SK-N-SH treated with all-trans-retinoic acid at 6 μM for 48 hours (cell line): ENCODE results near the gene RHAG.

Experiments
- ATAC-seq: fragments of 200-7000 bp; cut with Tn5 transposase; 3 replicates; pipeline ENCODE4 v1.9.1; 2020; ENCODE audit warnings: mild to moderate bottlenecking, moderate library complexity
- ARNTL ChIP-seq: fragments of 450-650 bp; formaldehyde crosslinking; IDR thresholded peaks from 2 replicates; pipeline ENCODE4 v1.5.0; 2020; ENCODE audit warnings: low read depth, mild to moderate bottlenecking, moderate library complexity, borderline replicate concordance
- BACH2 ChIP-seq: fragments of 250-450 bp; sonication (Bioruptor Pico); IDR thresholded peaks from 2 replicates; pipeline ENCODE4 v1.9.0; 2021; ENCODE audit warnings: mild to moderate bottlenecking, borderline replicate concordance
- CREB5 ChIP-seq: fragments of 250-450 bp; sonication (Bioruptor Pico); IDR thresholded peaks from 2 replicates; pipeline ENCODE4 v1.5.1; 2020; ENCODE audit warnings: low read depth, mild to moderate bottlenecking, moderate library complexity
- CSRNP3 ChIP-seq: fragments of 250-450 bp; sonication (Bioruptor Pico); IDR thresholded peaks from 2 replicates; pipeline ENCODE4 v1.5.1; 2021; ENCODE audit warnings: mild to moderate bottlenecking, moderate library complexity
- ESRRG ChIP-seq: fragments of 250-450 bp; sonication (Bioruptor Pico); IDR thresholded peaks from 2 replicates; pipeline ENCODE4 v1.6.1; 2021; ENCODE audit warnings: mild to moderate bottlenecking
- GLIS3 ChIP-seq: fragments of 250-450 bp; sonication (Bioruptor Pico); IDR thresholded peaks from 2 replicates; pipeline ENCODE4 v1.5.0; 2020; ENCODE audit warnings: mild to moderate bottlenecking, moderate library complexity
- OSR1 ChIP-seq: fragments of 250-450 bp; sonication (Bioruptor Pico); IDR thresholded peaks from 2 replicates; pipeline ENCODE4 v1.8.0; 2022; ENCODE audit warnings: moderate library complexity, mild to moderate bottlenecking, inconsistent platforms
- POU6F1 ChIP-seq: fragments of 250-450 bp; sonication (Bioruptor Pico); IDR thresholded peaks from 2 replicates; pipeline ENCODE4 v1.8.0; 2021; ENCODE audit warnings: low read depth, mild to moderate bottlenecking, moderate library complexity, borderline replicate concordance
- PPARA ChIP-seq: fragments of 250-450 bp; sonication (Bioruptor Pico); IDR thresholded peaks from 2 replicates; pipeline ENCODE4 v1.5.0; 2020; ENCODE audit warnings: mild to moderate bottlenecking, borderline replicate concordance
- RARB ChIP-seq: fragments of 250-450 bp; sonication (Bioruptor Pico); IDR thresholded peaks from 2 replicates; pipeline ENCODE4 v1.8.0; 2021; ENCODE audit warnings: mild to moderate bottlenecking, moderate library complexity
- SNAI2 ChIP-seq: fragments of 250-450 bp; sonication (Bioruptor Pico); IDR thresholded peaks from 2 replicates; pipeline ENCODE4 v1.5.0; 2020; ENCODE audit warnings: mild to moderate bottlenecking, moderate library complexity
- TCF4 ChIP-seq: fragments of 250-450 bp; sonication (Bioruptor Pico); IDR thresholded peaks from 2 replicates; pipeline ENCODE4 v1.8.0; 2021; ENCODE audit warnings: mild to moderate bottlenecking, moderate library complexity, borderline replicate concordance
- TOX ChIP-seq: fragments of 250-450 bp; sonication (Bioruptor Pico); IDR thresholded peaks from 2 replicates; pipeline ENCODE4 v1.8.0; 2021; ENCODE audit warnings: mild to moderate bottlenecking, moderate library complexity, borderline replicate concordance
- ZFP3 ChIP-seq: fragments of 250-450 bp; sonication (Bioruptor Pico); IDR thresholded peaks from 2 replicates; pipeline ENCODE4 v1.5.0; 2020; ENCODE audit warnings: mild to moderate bottlenecking, moderate library complexity
- ZFP30 ChIP-seq: fragments of 450-650 bp; formaldehyde crosslinking; IDR thresholded peaks from 2 replicates; pipeline ENCODE4 v1.5.0; 2022; ENCODE audit warnings: mild to moderate bottlenecking, moderate library complexity
- ZNF565 ChIP-seq: fragments of 450-650 bp; formaldehyde crosslinking; conservative IDR thresholded peaks from 2 replicates; pipeline ENCODE4 v1.5.0; 2020; ENCODE audit warnings: low read depth, mild to moderate bottlenecking, moderate library complexity
- ZNF70 ChIP-seq: fragments of 450-650 bp; formaldehyde crosslinking; IDR thresholded peaks from 2 replicates; pipeline ENCODE4 v1.5.0; 2020; ENCODE audit warnings: mild to moderate bottlenecking, moderate library complexity
- ZNF8 ChIP-seq: fragments of 450-650 bp; formaldehyde crosslinking; IDR thresholded peaks from 2 replicates; pipeline ENCODE4 v1.5.0; 2020; ENCODE audit warnings: mild to moderate bottlenecking, moderate library complexity

Gene RHAG

GRCh38 chr6:49570474-49571079 lies 66.1 kb downstream of the RHAG start:
- no peak for ATAC-seq
- no peak for TF ChIP-seq ZFP3 (CRISPR knock-in tag)

GRCh38 chr6:49565855-49566254 lies 70.8 kb downstream of the RHAG start:
- no peak for TF ChIP-seq BACH2 (CRISPR knock-in tag)
- TF ChIP-seq RARB (CRISPR knock-in tag): no peak
- TF ChIP-seq PPARA (CRISPR knock-in tag): no peak
- no peak for TF ChIP-seq ZNF565
- ATAC-seq: no peak

- no peak for ATAC-seq
- TF ChIP-seq ARNTL (no peak), OSR1 (CRISPR knock-in tag) (no peak), ZNF70 (CRISPR knock-in tag) (no peak), RARB (CRISPR knock-in tag) (no peak), POU6F1 (CRISPR knock-in tag) (no peak), ZFP30 (CRISPR knock-in tag) (no peak), ZFP3 (CRISPR knock-in tag) (no peak)
- TF ChIP-seq, all 23 proteins: peak for 0
These were observed 71.4 kb downstream of the RHAG start for GRCh38 chr6:49565261-49565660.

GRCh38 chr6:49564552-49564951 lies 72.1 kb downstream of the RHAG start:
- ATAC-seq: no peak
- TF ChIP-seq POU6F1 (CRISPR knock-in tag) (no peak), TOX (no peak), GLIS3 (CRISPR knock-in tag) (no peak), ZNF565 (no peak), CREB5 (CRISPR knock-in tag) (no peak), TCF4 (CRISPR knock-in tag) (no peak), SNAI2 (CRISPR knock-in tag) (no peak), ZFP3 (CRISPR knock-in tag) (no peak), BACH2 (CRISPR knock-in tag) (no peak), ZNF8 (CRISPR knock-in tag) (no peak), CSRNP3 (no peak), PPARA (CRISPR knock-in tag) (no peak), OSR1 (CRISPR knock-in tag) (no peak), RARB (CRISPR knock-in tag) (no peak)

GRCh38 chr6:49563006-49563886 lies 73.4 kb downstream of the RHAG start:
- ATAC-seq: no peak
- TF ChIP-seq ESRRG: no peak
- no peak for TF ChIP-seq TCF4 (CRISPR knock-in tag)
- TF ChIP-seq PPARA (CRISPR knock-in tag): no peak
- no peak for TF ChIP-seq CSRNP3
- no peak for TF ChIP-seq SNAI2 (CRISPR knock-in tag)
- no peak for TF ChIP-seq TOX
